GM21515 (cell line): Measurements from ENCODE around the gene ADM.

ENCODE experiments used
- ATAC-seq: cut with Tn5 transposase; IDR thresholded peaks from one replicate; pipeline ENCODE4 v1.9.1; 2021; ENCODE audit not compliant: unreplicated experiment

The ADM gene

GRCh38 chr11:10327254-10327653 lies 22.4 kb downstream of the ADM start:
- no peak for ATAC-seq

GRCh38 chr11:10328314-10329098 lies 23.6 kb downstream of the ADM start:
- ATAC-seq, result no peak

- ATAC-seq, result no peak
These were observed 24.5 kb downstream of the ADM start for GRCh38 chr11:10329356-10329755.

- no peak for ATAC-seq
These were observed 25.1 kb downstream of the ADM start for GRCh38 chr11:10329935-10330334.

- ATAC-seq, result no peak
These were observed 26.8 kb downstream of the ADM start for GRCh38 chr11:10331548-10332289.

- no peak for ATAC-seq
These were observed 28.6 kb downstream of the ADM start for GRCh38 chr11:10333490-10333889.

GRCh38 chr11:10338287-10338686 lies 33.4 kb downstream of the ADM start:
- no peak for ATAC-seq

- no peak for ATAC-seq
These were observed 43.9 kb downstream of the ADM start for GRCh38 chr11:10348650-10349280.

GRCh38 chr11:10349281-10349665 lies 44.4 kb downstream of the ADM start:
- ATAC-seq, result no peak

- no peak for ATAC-seq
These were observed 44.9 kb downstream of the ADM start for GRCh38 chr11:10349806-10350205.

GRCh38 chr11:10350334-10350733 lies 45.5 kb downstream of the ADM start:
- no peak for ATAC-seq

GRCh38 chr11:10351435-10351764 lies 46.5 kb downstream of the ADM start:
- ATAC-seq, result no peak

- no peak for ATAC-seq
These were observed 47.1 kb downstream of the ADM start for GRCh38 chr11:10351765-10352641.

- ATAC-seq, result no peak
These were observed 48.2 kb downstream of the ADM start for GRCh38 chr11:10352921-10353550.

GRCh38 chr11:10354389-10354788 lies 49.5 kb downstream of the ADM start:
- no peak for ATAC-seq

GRCh38 chr11:10355257-10355661 lies 50.4 kb downstream of the ADM start:
- no peak for ATAC-seq

- ATAC-seq, result no peak
These were observed 51.3 kb downstream of the ADM start for GRCh38 chr11:10356161-10356560.
